Fibroblast of lung (primary cell): ENCODE results near the gene RALY.

Source experiments
- CTCF ChIP-seq, 2 donors: IDR thresholded peaks in 1 of 2; conservative IDR thresholded peaks in 1 of 2; 1 replicate in 1 of 2; 2 replicates in 1 of 2; pipeline ENCODE4 v1.5.1; 2011 to 2012; ENCODE audit warnings: low read length in 2 of 2, control low read depth in 1 of 2, inconsistent platforms in 1 of 2, low read depth in 1 of 2, mild to moderate bottlenecking in 1 of 2
- EZH2 ChIP-seq: IDR thresholded peaks from 2 replicates; pipeline ENCODE4 v1.5.1; 2012; ENCODE audit warnings: low read length, control low read depth, mild to moderate bottlenecking; ENCODE audit errors: missing control alignments

GRCh38 chr20:34083137-34083536 is 89.4 kb downstream of the RALY start:
- TF ChIP-seq EZH2, result no peak
- TF ChIP-seq CTCF (conservative IDR thresholded peaks at IDR 0.05 in 1 of 2, IDR thresholded peaks at IDR 0.05 in 1 of 2; ENCODE audit: low read depth in 1 of 2, low read length in 2 of 2), result peak in 1 of 2 donors; percentile 22
